ENCODE measurements around the gene SSTR3. TPM values are rescaled to one million over a fixed set of nuclear protein-coding genes. Genes with fewer than 3 reads are reported as not detected.

Gene SSTR3
- total and polyA plus RNA-seq, 2 of the 13 experiments (the other 11 are each of a cell fraction or from before 2014, with no cell fraction given) = 0.08 to 0.64 TPM

DNA sequence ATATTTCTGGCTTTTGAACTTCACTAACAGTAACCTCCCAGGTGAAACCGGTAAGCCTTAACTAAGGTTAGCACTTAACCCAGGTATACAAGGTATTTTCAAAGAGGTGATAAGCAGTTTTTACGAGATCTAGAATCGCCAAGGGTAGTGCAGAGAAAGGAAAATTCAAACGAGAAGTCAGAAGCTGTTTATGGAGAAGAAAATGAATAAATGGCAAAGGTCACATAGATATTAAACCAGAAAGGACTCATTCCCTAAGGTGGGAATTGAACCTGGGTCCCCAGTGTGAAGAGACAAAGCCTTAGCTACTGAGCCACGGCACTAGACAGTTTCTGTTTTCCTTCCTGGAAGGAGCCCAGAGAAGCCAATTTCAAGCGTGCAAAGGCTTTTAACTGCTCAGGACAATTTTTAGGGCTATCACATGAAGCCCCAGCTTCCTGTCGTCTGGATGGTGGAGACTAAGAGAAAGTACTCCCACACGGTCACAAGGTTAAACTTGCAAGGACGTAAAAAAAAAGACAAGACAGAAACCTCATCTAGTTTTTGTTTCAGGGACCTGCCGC lies 18.6 kb downstream of the SSTR3 start (continued):
- TF ChIP-seq ZNF619 (CRISPR knock-in tag; IDR thresholded peaks at IDR 0.05) = no peak
- no peak for TF ChIP-seq MED1 (CRISPR knock-in tag; IDR thresholded peaks at IDR 0.05)
- TF ChIP-seq SOX6 (IDR thresholded peaks at IDR 0.05) = no peak
- TF ChIP-seq SOX6 (CRISPR knock-in tag; IDR thresholded peaks at IDR 0.05) = no peak
- TF ChIP-seq U2AF2 (IDR thresholded peaks at IDR 0.05; ENCODE audit: low read depth, low read length) = no peak
- no peak for TF ChIP-seq ZNF234 (CRISPR knock-in tag; conservative IDR thresholded peaks at IDR 0.05)
- TF ChIP-seq PAX8 (CRISPR knock-in tag; IDR thresholded peaks at IDR 0.05; ENCODE audit: borderline replicate concordance) = no peak
- TF ChIP-seq TOPORS (CRISPR knock-in tag; IDR thresholded peaks at IDR 0.05) = no peak

- H3K4me2 ChIP-seq (ENCODE audit: low read depth, low read length) = no peak overlapping the region
- no peaks in the 10 kb centered on the region for H3K27me3 ChIP-seq (ENCODE audit: control insufficient read depth in 1 of 2, insufficient read depth in 2 of 2, low read length in 2 of 2)
- no peak overlapping the region for H3K9ac ChIP-seq (ENCODE audit: insufficient read depth, low read depth, low read length)
- ChIA-PET CTCF (ENCODE audit: low intra/inter-chr PET ratio, low total read pairs) (no interaction called here), POLR2A (no interaction called here)
- ATAC-seq = no peak
- no peak for TF ChIP-seq ZNF775 (CRISPR knock-in tag; IDR thresholded peaks at IDR 0.05; ENCODE audit: borderline replicate concordance)
- TF ChIP-seq SUZ12 (IDR thresholded peaks at IDR 0.05; ENCODE audit: low read depth, low read length) = no peak
- H3K9me3 ChIP-seq (ENCODE audit: low read length) = no peaks in the 10 kb centered on the region
- H2AFZ ChIP-seq (ENCODE audit: low read length) = no peak overlapping the region
- peaks cover 53% of the 10 kb centered on the region for H3K4me1 ChIP-seq (ENCODE audit: insufficient read depth, low read length)
- no peak for DNase-seq (ENCODE audit: low spot score)
- H3K36me3 ChIP-seq (replicated peaks in 1 of 2; ENCODE audit: control insufficient read depth in 1 of 2, insufficient read depth in 2 of 2, low read length in 2 of 2) = no peaks in the 10 kb centered on the region
- intact Hi-C loops (cut with micrococcal nuclease; ENCODE audit: unreplicated experiment) (no loop called here), in situ Hi-C loops (cut with HindIII; ENCODE audit: extremely low pct_ligation_motif_present, low pct_unique_long_range_greater_than_20kb) (no loop called here)
- 93% methylated on average over 1 of the region's 1 CpG for WGBS (ENCODE audit: low lambda C conversion rate)
- H3K4me3 ChIP-seq (replicated peaks in 1 of 3; ENCODE audit: insufficient read depth in 1 of 3, low read depth in 2 of 3, low read length in 3 of 3) = no peak overlapping the region
- no TSS peak for BruUV-seq (replicated peaks)
- H3K27ac ChIP-seq (ENCODE audit: extremely low read length, insufficient read depth, low read length) = no peak overlapping the region
- FAIRE-seq = no peak
- no peaks in the 10 kb centered on the region for H3K79me2 ChIP-seq (ENCODE audit: insufficient read depth, low read length)
- peaks cover 3% of the 10 kb centered on the region; the same call in 1 of the 2 replicates for H4K20me1 ChIP-seq (ENCODE audit: insufficient read depth, low read length)
Observed at GRCh38 chr22:37192741-37193140, 19.5 kb downstream of the SSTR3 start.
